GM04503 (cell line): ENCODE measurements around the gene TMPRSS9.

Experiments
- DNase-seq: peaks from one replicate; pipeline ENCODE4 v3.0.0-alpha.2; 2012; ENCODE audit warnings: low read depth

Gene TMPRSS9

DNA sequence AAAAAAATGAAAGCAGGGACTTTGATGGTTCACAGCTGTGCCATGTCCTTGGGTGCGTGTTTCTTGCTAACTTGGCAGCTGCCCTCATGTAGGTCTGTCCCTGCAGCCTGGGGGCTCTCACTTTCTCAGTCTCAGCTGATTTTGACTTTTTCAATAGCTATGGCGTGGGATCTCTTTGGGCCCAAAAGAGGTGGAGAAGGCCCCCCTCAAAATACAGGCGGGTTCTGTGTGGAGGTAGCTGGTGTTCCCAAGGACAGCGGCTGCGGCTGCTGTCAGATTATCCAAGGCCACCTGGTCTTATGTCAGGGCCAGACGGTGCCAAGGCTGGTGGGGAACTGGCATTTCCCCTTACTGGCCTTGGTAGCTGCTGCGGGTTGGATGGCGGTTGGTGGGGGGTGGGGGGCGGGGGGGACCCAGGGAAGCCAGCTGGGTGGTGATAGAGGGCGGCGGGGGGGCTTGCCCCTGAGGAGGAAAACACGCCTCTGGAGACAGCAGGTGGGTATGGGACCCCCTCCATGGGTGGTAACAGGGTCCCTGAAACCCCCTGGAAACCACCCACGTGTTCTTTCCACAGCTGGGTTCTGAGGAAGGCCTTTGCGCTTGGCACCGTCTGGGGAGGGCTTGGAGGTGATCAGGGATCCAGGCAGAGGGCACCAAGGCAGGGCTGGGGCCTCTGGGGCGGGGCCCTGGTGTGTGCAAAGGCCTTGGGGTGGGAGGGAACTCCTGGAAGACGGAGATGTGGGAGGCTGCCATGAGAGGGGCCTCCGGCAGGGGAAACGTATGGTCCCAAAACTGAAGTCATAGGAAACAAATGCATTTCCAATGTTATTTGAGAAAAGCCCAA, 63.2 kb downstream of the TMPRSS9 start:
- no peak for DNase-seq

- no peak for DNase-seq
Observed at GRCh38 chr19:2423915-2424685, 64.0 kb downstream of the TMPRSS9 start.

DNA sequence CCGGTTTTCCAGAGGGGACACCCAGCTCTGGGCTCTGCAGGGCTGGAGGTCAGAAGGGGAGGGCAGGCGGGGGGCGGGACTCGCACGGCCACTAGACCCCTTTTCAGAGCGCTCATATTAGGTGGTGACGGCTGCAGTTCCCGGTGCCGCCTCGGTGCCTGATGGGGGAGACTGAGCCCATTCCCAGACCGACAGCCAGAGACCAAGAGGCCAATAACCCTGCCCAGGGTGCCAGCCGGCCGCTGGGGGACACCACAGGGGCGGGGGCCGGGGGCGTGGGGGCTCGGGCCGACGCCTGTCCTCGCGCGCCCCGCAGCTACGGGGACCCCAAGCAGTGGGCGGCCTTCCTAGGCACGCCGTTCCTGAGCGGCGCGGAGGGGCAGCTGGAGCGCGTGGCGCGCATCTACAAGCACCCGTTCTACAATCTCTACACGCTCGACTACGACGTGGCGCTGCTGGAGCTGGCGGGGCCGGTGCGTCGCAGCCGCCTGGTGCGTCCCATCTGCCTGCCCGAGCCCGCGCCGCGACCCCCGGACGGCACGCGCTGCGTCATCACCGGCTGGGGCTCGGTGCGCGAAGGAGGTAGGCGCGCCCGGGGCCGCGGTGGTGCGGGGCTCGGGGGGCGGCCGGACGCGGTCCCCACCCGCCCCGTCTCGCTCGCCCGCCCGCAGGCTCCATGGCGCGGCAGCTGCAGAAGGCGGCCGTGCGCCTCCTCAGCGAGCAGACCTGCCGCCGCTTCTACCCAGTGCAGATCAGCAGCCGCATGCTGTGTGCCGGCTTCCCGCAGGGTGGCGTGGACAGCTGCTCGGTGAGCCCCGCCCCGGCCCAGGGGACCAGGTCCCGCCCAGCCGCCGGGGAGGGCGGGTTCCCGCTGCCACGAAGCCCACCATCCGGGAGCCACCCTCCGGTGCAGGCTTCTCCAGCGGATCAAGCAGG, 64.9 kb downstream of the TMPRSS9 start:
- DNase-seq: no peak

DNA sequence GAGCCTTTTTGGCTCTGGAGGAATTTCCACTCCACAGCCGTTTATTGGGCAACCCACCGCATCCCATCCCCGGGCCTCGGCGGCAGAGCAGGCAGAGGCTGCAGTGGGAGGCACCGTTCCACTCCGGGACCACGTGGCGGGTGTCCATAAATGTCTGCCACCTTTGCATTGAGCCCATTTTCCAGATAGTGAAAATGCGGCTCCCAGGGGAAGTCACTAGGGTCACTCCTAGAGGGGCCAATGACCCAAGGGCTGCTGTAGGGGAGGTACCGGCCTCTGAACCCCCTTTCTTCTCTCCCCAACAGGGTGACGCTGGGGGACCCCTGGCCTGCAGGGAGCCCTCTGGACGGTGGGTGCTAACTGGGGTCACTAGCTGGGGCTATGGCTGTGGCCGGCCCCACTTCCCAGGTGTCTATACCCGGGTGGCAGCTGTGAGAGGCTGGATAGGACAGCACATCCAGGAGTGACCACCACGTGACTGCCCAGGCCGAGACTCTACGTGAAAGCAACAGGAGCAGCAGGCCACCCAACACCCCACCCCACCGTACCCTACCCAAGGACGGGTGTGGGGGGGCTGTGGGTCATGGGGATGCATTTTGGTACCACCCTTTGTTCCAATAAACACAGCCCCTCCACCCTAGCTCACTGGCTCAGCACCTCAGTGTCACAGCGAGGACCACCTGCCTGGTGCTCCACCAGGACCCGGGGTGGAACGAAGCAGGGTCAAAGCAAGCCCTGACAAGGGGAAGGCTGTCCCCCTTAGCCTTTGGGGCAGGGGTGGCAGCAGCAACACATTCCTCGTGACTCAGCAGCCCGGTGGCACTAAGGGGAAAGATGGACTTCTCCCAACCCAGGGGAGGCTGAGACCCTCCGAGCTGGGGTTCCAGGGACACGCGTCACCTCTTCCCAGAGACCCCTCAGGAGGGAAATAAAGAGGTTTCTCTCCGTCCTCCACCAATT, 65.8 kb downstream of the TMPRSS9 start:
- DNase-seq: no peak

DNA sequence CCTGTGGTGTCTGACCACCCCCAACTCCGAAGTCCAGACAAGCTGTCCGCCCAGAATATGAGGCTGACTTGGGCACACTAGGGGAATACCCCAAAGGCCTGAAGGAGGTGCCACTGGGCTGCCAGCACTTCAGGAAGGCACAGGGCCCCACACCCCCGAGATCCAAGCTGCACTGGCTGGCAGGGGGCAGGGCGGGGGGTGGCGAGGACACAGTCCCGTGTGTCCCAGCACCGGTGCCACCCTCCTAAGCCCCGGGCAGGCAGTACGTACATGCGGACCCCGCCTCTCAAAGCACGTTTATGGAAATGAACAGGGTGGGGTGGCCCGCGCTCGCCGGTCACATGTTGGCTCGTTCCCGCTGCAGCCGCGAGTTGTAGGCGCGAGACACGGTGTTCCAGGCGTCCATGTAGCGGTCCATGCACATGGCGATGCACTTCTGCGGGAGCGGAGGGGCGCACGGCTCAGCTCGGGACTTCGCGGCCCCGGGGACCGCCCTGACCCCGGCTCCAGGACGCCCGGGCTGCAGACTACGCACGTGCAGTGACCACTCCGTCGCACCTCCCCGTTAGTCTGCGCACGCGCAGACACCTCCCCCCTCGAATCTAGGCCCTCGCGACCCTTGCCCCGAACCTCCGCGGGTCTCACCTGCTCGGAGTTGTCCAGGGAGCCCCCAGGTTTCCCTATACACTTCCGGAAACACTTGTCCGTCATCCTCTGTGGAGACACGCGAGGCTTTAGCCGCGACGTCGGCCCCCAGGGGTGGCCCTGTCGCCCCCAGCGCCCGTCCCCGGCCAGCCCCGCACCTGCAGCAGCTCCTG, 66.8 kb downstream of the TMPRSS9 start:
- no peak for DNase-seq

GRCh38 chr19:2427429-2428320, 67.6 kb downstream of the TMPRSS9 start, which contains the start of gene TIMM13:
Gene TIMM13, minus strand, starts transcription at chr19:2427586. Its CDS starts 53 bp downstream, at chr19:2427533.
- peak; percentile 67 for DNase-seq

DNA sequence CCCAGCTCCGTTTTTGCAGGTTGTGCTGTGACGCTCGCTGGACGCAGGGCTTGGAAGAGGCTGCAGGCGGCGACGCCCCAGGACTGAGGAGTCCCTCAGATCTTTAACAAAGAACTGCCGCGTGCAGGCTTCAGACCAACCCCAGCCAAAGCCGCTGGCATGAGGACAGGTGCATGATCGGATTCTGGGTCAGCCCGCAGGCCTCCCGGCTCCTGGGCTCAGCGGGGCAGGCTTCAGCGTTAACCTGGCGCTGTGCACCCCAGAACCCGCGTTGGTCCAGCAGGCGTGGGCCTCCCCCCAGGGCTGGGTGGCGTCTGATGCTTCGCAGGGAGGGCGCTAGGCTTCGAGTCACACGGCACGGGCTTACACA, 68.2 kb downstream of the TMPRSS9 start:
- DNase-seq: no peak

DNA sequence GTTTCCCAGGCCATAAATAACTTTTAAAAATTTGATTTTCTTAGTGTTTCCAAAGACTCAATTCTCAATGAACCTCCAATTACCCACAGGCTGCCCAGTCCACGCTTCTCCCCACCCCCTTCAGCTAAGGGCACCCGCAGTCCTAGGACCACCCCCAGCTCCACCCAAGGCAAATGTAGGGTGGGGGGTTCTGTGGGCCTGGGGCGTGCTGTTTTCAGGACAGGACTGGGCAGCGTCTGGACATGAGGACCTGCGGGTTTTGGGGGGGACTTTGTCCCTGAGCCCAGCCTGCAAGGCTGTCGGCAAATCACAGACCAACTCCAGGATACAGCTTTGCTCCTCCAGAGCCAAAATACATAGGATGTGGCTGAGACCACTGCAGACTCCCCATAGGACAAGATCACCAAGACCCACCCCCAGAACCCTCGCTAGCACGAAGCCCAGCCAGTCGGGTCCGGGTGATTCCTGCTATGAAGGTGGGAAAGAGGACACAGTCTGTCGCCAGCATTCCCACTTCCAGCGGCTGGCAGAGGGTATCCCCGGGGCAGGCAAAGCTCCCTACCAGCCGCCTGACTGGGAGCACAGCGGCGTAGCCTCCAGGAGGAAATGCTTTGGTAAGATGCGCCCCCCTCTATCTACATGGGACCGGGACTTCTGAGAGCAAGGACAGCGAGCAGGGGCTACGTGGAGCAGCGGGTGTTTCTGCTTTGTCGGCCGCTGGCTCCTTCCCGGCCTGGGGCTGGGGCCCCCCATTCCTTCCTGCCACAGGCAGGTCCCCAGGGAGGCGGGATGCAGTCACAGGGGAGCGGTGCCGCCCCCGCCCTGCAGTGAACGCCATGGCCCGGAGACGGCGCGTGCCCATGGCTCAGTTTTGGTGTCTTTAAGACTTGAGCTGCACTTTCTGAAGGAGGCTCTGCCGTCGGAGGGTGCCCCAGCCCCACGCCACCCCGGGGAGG, 69.0 kb downstream of the TMPRSS9 start:
- DNase-seq: no peak

DNA sequence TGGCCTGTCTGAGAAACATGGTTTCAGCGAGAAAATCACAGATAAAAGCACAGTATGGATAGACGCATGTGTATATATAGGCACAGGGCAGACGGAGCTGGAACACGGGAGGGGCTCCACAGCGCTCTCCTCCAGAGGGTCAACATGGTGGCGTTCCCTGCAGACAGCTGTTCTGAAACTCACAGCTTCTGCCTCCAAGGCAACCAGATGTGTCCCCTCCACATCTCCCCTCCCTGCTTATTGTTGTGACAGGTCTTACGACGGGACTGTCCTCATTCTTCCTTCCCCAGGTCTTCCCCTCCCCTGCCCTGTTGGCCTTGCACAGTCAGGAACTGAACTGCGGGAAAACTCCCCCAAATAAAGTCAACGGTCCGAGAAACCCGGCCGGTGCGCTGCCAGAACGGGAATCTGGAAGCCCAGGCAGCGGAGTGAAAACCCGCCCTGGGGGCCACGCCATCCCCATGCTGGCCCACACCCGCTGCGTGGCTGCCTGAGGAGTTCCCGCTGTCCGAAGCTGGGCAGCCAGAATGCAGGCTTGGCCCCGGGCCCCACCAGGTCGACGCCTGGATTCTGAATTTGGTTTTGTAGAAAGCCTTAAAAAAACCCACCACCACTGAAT, 70.0 kb downstream of the TMPRSS9 start:
- DNase-seq: no peak

DNA sequence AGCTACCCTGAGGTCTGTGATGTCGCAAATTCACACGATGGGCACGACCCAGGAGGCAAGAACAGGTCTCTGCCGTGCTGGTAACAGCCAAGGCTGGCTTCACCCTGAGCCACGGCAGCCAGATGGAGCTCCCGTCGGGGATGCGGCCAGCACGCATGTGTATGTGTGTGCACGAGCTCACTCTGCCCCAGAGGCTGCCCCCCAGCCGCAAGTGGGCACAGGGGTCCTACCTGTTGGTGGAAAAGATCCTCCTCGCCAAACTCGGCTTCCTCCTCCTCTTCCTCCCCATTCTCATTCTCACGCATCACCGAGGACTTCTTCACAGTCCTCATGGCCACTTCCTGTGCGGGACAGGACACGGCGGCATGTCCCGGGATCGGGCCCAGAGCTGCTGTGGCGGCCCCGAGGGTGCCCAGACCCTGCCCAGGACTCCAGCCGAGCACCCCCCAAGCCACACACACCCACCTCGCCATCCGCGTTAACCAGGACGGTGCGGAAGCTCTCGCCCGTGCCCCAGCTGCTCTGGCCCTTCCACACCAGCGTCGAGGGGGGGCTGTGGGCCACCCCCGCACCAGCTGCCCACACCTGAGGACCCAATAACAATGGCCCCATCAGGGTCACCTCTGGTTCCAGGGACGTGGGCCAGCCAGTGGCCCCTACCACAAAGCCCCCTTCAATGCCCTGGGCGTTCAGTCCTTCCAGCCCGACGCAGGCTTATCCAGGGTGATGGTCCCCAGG, 71.4 kb downstream of the TMPRSS9 start:
- DNase-seq: no peak

DNA sequence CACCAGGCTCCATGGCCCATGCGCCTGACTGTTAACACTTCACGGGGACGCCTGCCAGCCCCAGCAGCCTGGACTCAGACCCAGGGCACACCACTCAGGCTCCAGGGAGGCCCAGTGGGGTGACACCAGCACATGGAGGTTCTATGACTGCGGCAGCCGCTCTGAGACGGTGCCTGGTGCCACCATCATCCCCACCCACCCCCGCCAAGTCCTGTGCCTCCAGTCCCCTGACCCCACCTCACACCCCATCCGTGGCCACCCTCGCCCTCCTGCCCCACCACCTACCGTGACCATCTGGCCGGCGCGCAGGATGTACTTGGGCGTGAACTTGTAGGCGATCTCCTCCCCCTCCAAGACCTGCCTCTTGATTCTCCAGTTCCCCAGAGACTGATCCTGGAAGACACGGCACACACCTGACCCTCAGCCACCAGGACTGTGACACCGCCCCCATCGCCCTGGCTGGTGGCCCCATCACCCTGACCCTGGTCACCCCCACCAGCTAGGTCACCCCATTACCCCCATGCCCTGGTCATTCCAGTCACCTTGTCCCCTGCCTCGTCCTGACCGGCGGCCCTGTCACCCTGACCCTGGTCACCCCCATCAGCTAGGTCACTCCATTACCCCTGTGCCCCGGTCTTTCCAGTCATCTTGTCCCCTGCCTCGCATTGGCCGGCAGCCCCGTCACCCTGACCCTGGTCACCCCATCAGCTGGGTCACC, 72.2 kb downstream of the TMPRSS9 start:
- DNase-seq: no peak

DNA sequence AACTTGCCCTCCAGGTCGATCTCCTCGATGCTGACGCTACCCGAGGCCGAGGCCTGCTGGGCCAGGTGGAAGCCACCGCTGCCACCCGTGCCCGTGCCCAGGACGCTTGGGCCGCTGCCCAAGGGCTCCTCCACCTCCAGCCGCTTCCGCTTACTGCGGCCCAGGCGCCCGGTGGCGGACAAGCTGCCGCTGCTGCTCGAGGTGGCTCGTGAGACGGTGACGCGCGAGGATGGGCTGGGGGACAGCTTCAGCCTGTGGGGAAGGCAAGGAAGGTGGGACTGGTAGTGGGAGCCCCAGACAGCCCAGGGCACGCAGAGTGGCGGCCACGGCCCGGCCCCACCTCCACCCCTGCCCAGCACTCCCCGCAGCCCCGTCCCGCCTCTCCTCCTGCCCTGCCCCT, 73.8 kb downstream of the TMPRSS9 start:
- DNase-seq: no peak

DNA sequence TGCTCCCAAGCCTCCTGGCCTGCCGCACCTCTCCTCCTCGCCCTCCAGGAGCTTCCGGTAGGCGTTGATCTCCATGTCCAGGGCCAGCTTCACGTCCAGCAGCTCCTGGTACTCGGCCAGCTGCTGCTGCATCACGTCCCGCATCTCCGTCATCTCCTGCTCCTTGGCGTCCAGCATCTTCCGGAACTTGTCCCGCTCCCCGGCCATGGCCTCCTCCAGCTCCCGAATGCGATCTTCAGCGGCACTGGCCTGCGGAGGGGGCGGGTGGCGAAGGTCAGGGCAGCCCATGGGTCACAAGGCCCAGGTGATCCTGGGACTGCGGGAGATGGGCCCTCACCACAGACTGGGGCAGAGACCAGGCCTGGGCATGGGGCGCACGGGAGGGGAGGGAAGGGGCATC, 74.2 kb downstream of the TMPRSS9 start:
- no peak for DNase-seq

DNA sequence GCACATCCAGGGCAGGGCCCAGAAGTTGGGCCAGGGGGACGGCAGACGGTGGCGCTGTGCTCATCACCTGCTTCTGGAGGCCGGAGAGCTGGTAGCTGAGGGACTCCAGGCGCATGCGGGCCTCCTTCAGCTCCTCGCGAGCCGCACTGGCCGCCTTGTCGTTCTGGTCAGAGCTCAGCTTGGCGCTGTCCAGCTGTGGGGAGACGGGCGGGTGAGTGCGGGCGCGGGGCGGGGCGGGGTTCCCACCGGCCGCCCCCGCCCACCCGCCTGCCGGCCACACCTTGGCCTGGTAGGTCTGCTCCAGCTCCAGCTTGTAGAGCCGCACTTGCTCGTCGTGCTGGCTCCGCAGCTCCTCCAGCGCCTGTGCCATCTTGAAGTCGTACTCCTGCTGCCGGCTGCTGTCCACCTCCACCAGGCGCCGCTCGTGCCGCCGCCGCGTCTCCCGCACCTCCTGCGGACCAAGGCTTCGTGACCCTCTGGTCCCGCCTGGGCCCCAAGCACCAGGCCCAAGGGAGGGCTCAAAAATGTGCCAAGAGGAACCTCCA, 74.7 kb downstream of the TMPRSS9 start:
- DNase-seq: no peak

- DNase-seq: no peak
Observed at GRCh38 chr19:2436384-2436783, 76.3 kb downstream of the TMPRSS9 start.

- no peak for DNase-seq
Observed at GRCh38 chr19:2436926-2437325, 76.9 kb downstream of the TMPRSS9 start.
